K562 (cell line): ENCODE measurements around the gene IFNG-AS1.

ENCODE experiments used
- CBX2 ChIP-seq: fragments of 200-600 bp; sonication (generic); IDR thresholded peaks from one replicate; pipeline ENCODE4 v1.6.1; 2012; ENCODE audit warnings: mild to moderate bottlenecking, low read length, inconsistent platforms; ENCODE audit not compliant: insufficient read depth, poor library complexity, severe bottlenecking
- CEBPB ChIP-seq: fragments of 450-650 bp; IDR thresholded peaks from 2 replicates; pipeline ENCODE4 v1.6.1; 2016; ENCODE audit warnings: missing genetic modification characterization, missing compliant biosample characterization
- CTCF ChIP-seq, 3 experiments: IDR thresholded peaks in 2 of 3; conservative IDR thresholded peaks in 1 of 3; 2 replicates each; pipeline ENCODE4 v1.5.1; 2011 to 2012; ENCODE audit warnings: low read length in 3 of 3, mild to moderate bottlenecking in 3 of 3, control low read depth in 2 of 3, improper control_type of control experiment in 1 of 3, inconsistent platforms in 1 of 3, low read depth in 1 of 3, mixed read lengths in 1 of 3, moderate library complexity in 1 of 3; ENCODE audit not compliant: insufficient read depth in 2 of 3
- ELK1 ChIP-seq: sonication (generic); formaldehyde crosslinking; IDR thresholded peaks from 2 replicates; pipeline ENCODE4 v1.8.1; 2022; ENCODE audit warnings: missing genetic modification reagents
- EP300 ChIP-seq: IDR thresholded peaks from 2 replicates; pipeline ENCODE4 v1.6.1; 2012; ENCODE audit warnings: low read length, improper control_type of control experiment
- ETS2 ChIP-seq: IDR thresholded peaks from 2 replicates; pipeline ENCODE4 v1.6.1; 2016; ENCODE audit warnings: borderline replicate concordance, missing genetic modification characterization, mild to moderate bottlenecking, moderate library complexity, missing compliant biosample characterization; ENCODE audit not compliant: poor library complexity, severe bottlenecking
- PHTF2 ChIP-seq: fragments of 250-450 bp; sonication (Bioruptor Pico); IDR thresholded peaks from 2 replicates; pipeline ENCODE4 v1.5.0; 2021; ENCODE audit warnings: mild to moderate bottlenecking
- POLR2A ChIP-seq: fragments of 450-650 bp; conservative IDR thresholded peaks from 2 replicates; pipeline ENCODE4 v1.6.1; 2016
- POLR2AphosphoS5 ChIP-seq: IDR thresholded peaks from 2 replicates; pipeline ENCODE4 v1.6.1; 2011; ENCODE audit warnings: mild to moderate bottlenecking, low read depth, low read length, moderate library complexity; ENCODE audit not compliant: control insufficient read depth, insufficient read depth
- RAD21 ChIP-seq, 2 experiments: fragments of 250-450 bp in 1 of 2; fragments of 450-650 bp in 1 of 2; sonication (Bioruptor Pico) in 1 of 2; formaldehyde crosslinking in 1 of 2; IDR thresholded peaks in 1 of 2; conservative IDR thresholded peaks in 1 of 2; 2 replicates each; pipeline versions ENCODE4 v1.4.0 to v1.8.0; 2020 to 2022; ENCODE audit warnings: mild to moderate bottlenecking in 2 of 2, moderate library complexity in 1 of 2
- REST ChIP-seq, 2 experiments: fragments of 450-650 bp; formaldehyde crosslinking in 1 of 2; IDR thresholded peaks; 2 replicates each; pipeline versions ENCODE4 v1.4.0 to v1.6.1; 2014 to 2020; ENCODE audit warnings: mild to moderate bottlenecking in 2 of 2, borderline replicate concordance in 1 of 2, low read depth in 1 of 2
- STAT5B ChIP-seq: fragments of 250-450 bp; sonication (Bioruptor Pico); IDR thresholded peaks from 2 replicates; pipeline ENCODE4 v1.8.0; 2021; ENCODE audit warnings: mild to moderate bottlenecking, inconsistent platforms
- STAT6 ChIP-seq: sonication (generic); formaldehyde crosslinking; IDR thresholded peaks from 2 replicates; pipeline ENCODE4 v1.8.1; 2023; ENCODE audit warnings: mild to moderate bottlenecking, missing genetic modification reagents
- TAF1 ChIP-seq: IDR thresholded peaks from 2 replicates; pipeline ENCODE4 v1.6.1; 2011; ENCODE audit warnings: mild to moderate bottlenecking, low read length, moderate library complexity; ENCODE audit not compliant: insufficient read depth, control insufficient read depth, severe bottlenecking; ENCODE audit errors: extremely low read depth

GRCh38 chr12:68001486-68002466 lies 12.5 kb downstream of the IFNG-AS1 start:
- TF ChIP-seq CTCF (IDR thresholded peaks at IDR 0.05 in 2 of 3, conservative IDR thresholded peaks at IDR 0.05 in 1 of 3; ENCODE audit: insufficient read depth in 2 of 3, low read depth in 1 of 3, low read length in 3 of 3) = peak; percentile 31 to 58 (median 42); a peak in 5 of 6 replicates
- no peak for TF ChIP-seq POLR2A
- no peak for TF ChIP-seq ETS2 (tag)
- no peak for TF ChIP-seq CBX2
- TF ChIP-seq EP300 = no peak
- no peak for TF ChIP-seq PHTF2
- TF ChIP-seq ELK1 (CRISPR knock-in tag) = no peak
- TF ChIP-seq STAT6 (CRISPR knock-in tag) = no peak
- peak; percentile 54 for TF ChIP-seq REST (IDR thresholded peaks at IDR 0.05; ENCODE audit: borderline replicate concordance)
- no peak for TF ChIP-seq REST (CRISPR knock-in tag; IDR thresholded peaks at IDR 0.05; ENCODE audit: low read depth)
- no peak for TF ChIP-seq CEBPB (tag)
- no peak for TF ChIP-seq STAT5B (CRISPR knock-in tag)
- TF ChIP-seq POLR2AphosphoS5 = no peak
- TF ChIP-seq TAF1 = no peak
- TF ChIP-seq RAD21 (CRISPR knock-in tag; conservative IDR thresholded peaks at IDR 0.05 in 1 of 2, IDR thresholded peaks at IDR 0.05 in 1 of 2) = peak; percentile 50 to 71
